Trophoblast cell (in vitro differentiated cells and primary cell): ENCODE measurements around the gene DCTN2.

Experiments used
- DNase-seq, 2 donors: peaks; one replicate each; pipeline ENCODE4 v3.0.0-alpha.2; 2016
- H2AFZ ChIP-seq: 2 replicates; pipeline ENCODE4 v1.6.1; 2013; ENCODE audit warnings: low read length, moderate library complexity, mild to moderate bottlenecking; ENCODE audit not compliant: insufficient read depth, poor library complexity
- H2AK5ac ChIP-seq: 2 replicates; pipeline ENCODE4 v1.6.1; 2013; ENCODE audit warnings: mild to moderate bottlenecking, low read length
- H2BK120ac ChIP-seq: 2 replicates; pipeline ENCODE4 v1.6.1; 2013; ENCODE audit warnings: low read length, mild to moderate bottlenecking, moderate library complexity; ENCODE audit not compliant: insufficient read depth, poor library complexity
- H2BK12ac ChIP-seq: 2 replicates; pipeline ENCODE4 v1.6.1; 2013; ENCODE audit warnings: mild to moderate bottlenecking, low read length, moderate library complexity
- H2BK5ac ChIP-seq: 2 replicates; pipeline ENCODE4 v1.6.1; 2013; ENCODE audit warnings: low read length, low read depth, moderate library complexity, mild to moderate bottlenecking; ENCODE audit not compliant: poor library complexity
- H3K14ac ChIP-seq: 2 replicates; pipeline ENCODE4 v1.6.1; 2013; ENCODE audit warnings: mild to moderate bottlenecking, low read length
- H3K18ac ChIP-seq: 2 replicates; pipeline ENCODE4 v1.6.1; 2013; ENCODE audit warnings: mild to moderate bottlenecking, low read length
- H3K23ac ChIP-seq: 2 replicates; pipeline ENCODE4 v1.6.1; 2013; ENCODE audit warnings: low read length
- H3K27ac ChIP-seq: 2 replicates; pipeline ENCODE4 v1.5.1; 2013; ENCODE audit warnings: low read depth, mild to moderate bottlenecking, inconsistent platforms, low read length, moderate library complexity
- H3K27me3 ChIP-seq: 2 replicates; pipeline ENCODE4 v1.6.1; 2013; ENCODE audit warnings: inconsistent platforms, mild to moderate bottlenecking, low read length, moderate library complexity; ENCODE audit not compliant: insufficient read depth
- H3K36me3 ChIP-seq, 2 experiments: 1 replicate in 1 of 2; 2 replicates in 1 of 2; pipeline ENCODE4 v1.6.1; 2013; ENCODE audit warnings: low read length in 2 of 2, mild to moderate bottlenecking in 2 of 2, moderate library complexity in 1 of 2; ENCODE audit not compliant: insufficient read depth in 2 of 2, control insufficient read depth in 1 of 2
- H3K4ac ChIP-seq: 2 replicates; pipeline ENCODE4 v1.6.1; 2013; ENCODE audit warnings: low read depth, mild to moderate bottlenecking, low read length, moderate library complexity
- H3K4me1 ChIP-seq, 2 experiments: 1 replicate in 1 of 2; 2 replicates in 1 of 2; pipeline ENCODE4 v1.6.1; 2013; ENCODE audit warnings: low read length in 2 of 2, mild to moderate bottlenecking in 2 of 2, moderate library complexity in 1 of 2; ENCODE audit not compliant: insufficient read depth in 2 of 2, control insufficient read depth in 1 of 2
- H3K4me2 ChIP-seq: 2 replicates; pipeline ENCODE4 v1.6.1; 2013; ENCODE audit warnings: inconsistent platforms, mild to moderate bottlenecking, low read length, moderate library complexity
- H3K4me3 ChIP-seq: 2 replicates; pipeline ENCODE4 v1.5.1; 2013; ENCODE audit warnings: mild to moderate bottlenecking, low read depth, low read length, inconsistent platforms
- H3K79me1 ChIP-seq: one replicate; pipeline ENCODE4 v1.6.1; 2013; ENCODE audit warnings: low read length
- H3K79me2 ChIP-seq: 2 replicates; pipeline ENCODE4 v1.6.1; 2013; ENCODE audit warnings: low read length, mild to moderate bottlenecking; ENCODE audit not compliant: control insufficient read depth, insufficient read depth, poor library complexity
- H3K9ac ChIP-seq: 2 replicates; pipeline ENCODE4 v1.6.1; 2013; ENCODE audit warnings: mild to moderate bottlenecking, low read length
- H3K9me3 ChIP-seq: 2 replicates; pipeline ENCODE4 v1.6.1; 2013; ENCODE audit warnings: low read depth, mild to moderate bottlenecking, control low read depth, inconsistent platforms, low read length; ENCODE audit not compliant: insufficient read depth
- H4K12ac ChIP-seq: 2 replicates; pipeline ENCODE4 v1.6.1; 2013; ENCODE audit warnings: low read depth, mild to moderate bottlenecking, low read length, moderate library complexity
- H4K8ac ChIP-seq: 2 replicates; pipeline ENCODE4 v1.6.1; 2013; ENCODE audit warnings: low read depth, mild to moderate bottlenecking, low read length, moderate library complexity
- H4K91ac ChIP-seq: one replicate; pipeline ENCODE4 v1.6.1; 2013; ENCODE audit warnings: low read depth, mild to moderate bottlenecking, low read length, moderate library complexity
- WGBS: extraction: QIAGEN DNeasy Blood & Tissue Kit; methylation state at CpG from one replicate; pipeline ENCODE4 v1.1.7; 2013; ENCODE audit warnings: missing lambda C conversion rate; ENCODE audit not compliant: insufficient read length, insufficient coverage; ENCODE audit errors: extremely low coverage; 5-methylcytosine and 5-hydroxymethylcytosine counted together

Gene DCTN2

DNA sequence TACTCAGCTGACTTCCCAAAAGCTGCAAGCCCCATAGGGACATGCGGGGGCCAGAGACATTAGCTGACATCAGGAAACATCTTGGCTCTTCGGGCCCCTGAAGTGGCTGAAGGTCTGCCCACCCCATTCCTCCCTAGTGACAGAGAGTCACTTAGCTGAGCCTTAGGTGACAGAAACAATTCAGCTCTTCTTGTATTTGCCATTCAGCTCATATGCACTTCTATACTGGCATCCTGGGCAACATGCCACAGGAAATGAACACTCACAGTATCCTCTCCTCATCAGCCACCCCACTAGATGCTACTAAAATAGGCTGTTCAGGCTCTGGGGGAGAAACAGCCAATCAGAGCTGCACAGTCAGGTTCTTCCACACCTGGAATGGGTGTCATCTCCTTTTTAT lies 3.4 kb downstream of the DCTN2 start:
- Histone ChIP-seq H4K12ac (no peak overlapping the region), H3K9ac (no peak overlapping the region), H2AFZ (no peak overlapping the region), H2AK5ac (no peak overlapping the region), H3K18ac (no peak overlapping the region), H3K4me2 (no peak overlapping the region), H3K14ac (no peak overlapping the region), H2BK5ac (no peak overlapping the region), H3K36me3 (peaks cover 17 to 34% of the 10 kb centered on the region in 2 experiments), H3K23ac (no peak overlapping the region), H3K4me1 (peaks cover 7% of the 10 kb centered on the region in 2 experiments), H2BK12ac (no peak overlapping the region), H3K79me2 (peaks cover 8% of the 10 kb centered on the region), H2BK120ac (no peak overlapping the region), H3K4me3 (no peak overlapping the region), H4K8ac (no peak overlapping the region), H4K91ac (no peak overlapping the region), H3K9me3 (no peaks in the 10 kb centered on the region), H3K4ac (peak overlapping the region; percentile 27), H3K27me3 (peaks cover under 1% of the 10 kb centered on the region), H3K27ac (no peak overlapping the region), H3K79me1 (peaks cover 5% of the 10 kb centered on the region)
- WGBS, result no CpG with 5 or more reads among the region's 2 CpGs
- no peak for DNase-seq

DNA sequence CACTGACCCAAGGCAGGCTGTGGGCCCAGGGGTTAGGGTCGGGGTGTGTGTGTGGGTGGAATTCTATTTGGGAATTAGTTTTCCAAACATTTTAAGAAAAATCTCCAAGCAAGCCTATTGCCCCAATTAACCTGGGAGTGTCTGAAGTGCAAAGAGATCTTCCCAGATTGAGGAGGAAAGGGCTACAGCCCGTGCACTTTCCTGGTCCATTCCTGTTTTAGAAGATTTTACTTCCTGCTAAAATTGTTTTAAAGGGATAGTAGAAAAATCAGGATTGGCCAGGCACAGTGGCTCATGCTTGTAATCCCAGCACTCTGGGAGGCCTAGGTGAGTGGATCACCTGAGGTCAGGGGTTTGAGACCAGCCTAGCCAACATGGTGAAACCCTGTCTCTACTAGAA lies 5.3 kb downstream of the DCTN2 start:
- no peak for DNase-seq
- H3K4me2 ChIP-seq, result no peak overlapping the region
- H3K36me3 ChIP-seq, result peaks cover 19 to 39% of the 10 kb centered on the region in 2 experiments
- no peak overlapping the region for H4K91ac ChIP-seq
- no peak overlapping the region for H2BK5ac ChIP-seq
- no peak overlapping the region for H2AFZ ChIP-seq
- H4K8ac ChIP-seq, result no peak overlapping the region
- no peak overlapping the region for H2AK5ac ChIP-seq
- no peak overlapping the region for H2BK12ac ChIP-seq
- H3K4ac ChIP-seq, result no peak overlapping the region
- H3K14ac ChIP-seq, result no peak overlapping the region
- H4K12ac ChIP-seq, result no peak overlapping the region
- no peak overlapping the region for H3K9ac ChIP-seq
- no peak overlapping the region for H3K18ac ChIP-seq
- H3K4me3 ChIP-seq, result no peak overlapping the region
- no peak overlapping the region for H3K27ac ChIP-seq
- no peak overlapping the region for H3K23ac ChIP-seq
- H3K27me3 ChIP-seq, result no peaks in the 10 kb centered on the region
- WGBS, result no CpG with 5 or more reads among the region's 2 CpGs
- peaks cover 5% of the 10 kb centered on the region for H3K79me2 ChIP-seq
- H3K4me1 ChIP-seq, result peaks cover 7% of the 10 kb centered on the region in 2 experiments
- H3K79me1 ChIP-seq, result peaks cover 2% of the 10 kb centered on the region
- no peaks in the 10 kb centered on the region for H3K9me3 ChIP-seq
- no peak overlapping the region for H2BK120ac ChIP-seq

DNA sequence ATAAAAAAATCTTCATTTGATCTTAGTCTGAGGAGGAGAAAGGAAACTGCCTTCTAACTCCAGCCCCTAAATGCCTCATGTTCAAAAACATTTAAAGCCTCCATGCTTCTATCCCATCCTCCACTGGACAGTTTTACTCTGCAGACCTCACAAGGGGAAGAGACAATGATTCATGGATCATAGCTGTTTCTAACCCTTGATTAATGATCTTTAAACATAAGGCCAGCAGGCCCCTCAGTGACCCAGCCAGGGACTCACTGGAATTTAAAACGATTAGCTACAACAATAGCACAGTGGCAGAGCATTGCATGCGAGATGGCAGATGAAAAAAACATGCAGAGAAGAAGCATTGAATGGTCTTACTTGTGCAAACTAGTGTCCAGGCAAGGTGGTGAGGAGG lies 6.0 kb downstream of the DCTN2 start:
- Histone ChIP-seq H3K27me3 (no peaks in the 10 kb centered on the region), H2AK5ac (no peak overlapping the region), H4K91ac (no peak overlapping the region), H3K4me1 (peaks cover 4% of the 10 kb centered on the region in 2 experiments), H3K79me2 (no peaks in the 10 kb centered on the region), H3K9me3 (no peaks in the 10 kb centered on the region), H3K18ac (no peak overlapping the region), H2AFZ (no peak overlapping the region), H3K14ac (no peak overlapping the region), H3K79me1 (no peaks in the 10 kb centered on the region), H4K12ac (no peak overlapping the region), H2BK12ac (no peak overlapping the region), H3K9ac (no peak overlapping the region), H3K23ac (no peak overlapping the region), H4K8ac (no peak overlapping the region), H3K4me2 (no peak overlapping the region), H3K4ac (no peak overlapping the region), H2BK5ac (no peak overlapping the region), H2BK120ac (no peak overlapping the region), H3K4me3 (no peak overlapping the region), H3K27ac (no peak overlapping the region), H3K36me3 (peaks cover 19 to 39% of the 10 kb centered on the region in 2 experiments)
- no CpG with 5 or more reads among the region's 2 CpGs for whole genome bisulfite sequencing
- DNase-seq, result no peak

GRCh38 chr12:57539134-57539768 lies 7.7 kb downstream of the DCTN2 start:
- Histone ChIP-seq H2BK5ac (no peak overlapping the region), H3K79me1 (no peaks in the 10 kb centered on the region), H2AK5ac (no peak overlapping the region), H3K4ac (no peak overlapping the region), H4K8ac (no peak overlapping the region), H3K14ac (no peak overlapping the region), H3K4me1 (no peaks in the 10 kb centered on the region), H3K79me2 (no peaks in the 10 kb centered on the region), H3K27me3 (no peaks in the 10 kb centered on the region), H3K18ac (no peak overlapping the region), H3K27ac (no peak overlapping the region), H3K23ac (no peak overlapping the region), H3K36me3 (peaks cover 27 to 50% of the 10 kb centered on the region in 2 experiments), H3K9ac (no peak overlapping the region), H3K4me2 (no peak overlapping the region), H2AFZ (no peak overlapping the region), H3K9me3 (no peaks in the 10 kb centered on the region), H4K91ac (no peak overlapping the region), H2BK120ac (no peak overlapping the region), H2BK12ac (no peak overlapping the region), H4K12ac (no peak overlapping the region), H3K4me3 (no peak overlapping the region)
- DNase-seq, result no peak
- no CpG with 5 or more reads among the region's 5 CpGs for WGBS
